H1 (cell line): ENCODE results near the gene SFTPB. TPM values are rescaled to one million over a fixed set of nuclear protein-coding genes. Genes with fewer than 3 reads are reported as not detected.
A peak's percentile ranks its signal among the peaks of the same experiment; 100 is the strongest.

Experiments used
- CTCF ChIA-PET: fragments of 300-600 bp; sonication (Branson Sonifier 250); formaldehyde crosslinking; loops from one replicate; lab custom pipeline; 2021; ENCODE audit not compliant: partially characterized antibody; lab: Charles Lee
- POLR2A ChIA-PET: fragments of 300-600 bp; sonication (Branson Sonifier 250); formaldehyde crosslinking; loops from one replicate; lab custom pipeline; 2021; ENCODE audit warnings: inconsistent platforms; ENCODE audit not compliant: partially characterized antibody; lab: Charles Lee
- DNase-seq, 2 experiments: peaks; one replicate each; pipeline versions ENCODE4 v3.0.0 to v3.0.0-alpha.2; 2010 to 2022; ENCODE audit warnings: low spot score in 2 of 2, low read depth in 1 of 2, mixed read lengths in 1 of 2
- FAIRE-seq: peaks from 2 replicates; lab custom pipeline; 2011; peaks lifted over from hg19 to GRCh38; lab: Jason Lieb, UNC
- H2AFZ ChIP-seq: 2 replicates; pipeline ENCODE4 v1.8.1; 2012; ENCODE audit warnings: low read length, inconsistent platforms
- H2AK5ac ChIP-seq: 2 replicates; pipeline ENCODE4 v1.6.1; 2013; ENCODE audit warnings: low read depth, low read length
- H2BK120ac ChIP-seq: replicated peaks from 2 replicates; pipeline ENCODE3; 2013; ENCODE audit warnings: low read depth, low read length, inconsistent platforms
- H2BK12ac ChIP-seq: 2 replicates; pipeline ENCODE4 v1.6.1; 2013; ENCODE audit warnings: low read depth, low read length
- H2BK15ac ChIP-seq: 2 replicates; pipeline ENCODE4 v1.6.1; 2013; ENCODE audit warnings: low read length
- H2BK20ac ChIP-seq: 2 replicates; pipeline ENCODE4 v1.6.1; 2013; ENCODE audit warnings: low read length
- H2BK5ac ChIP-seq: 2 replicates; pipeline ENCODE4 v1.6.1; 2013; ENCODE audit warnings: low read depth, low read length
- H3K14ac ChIP-seq: 2 replicates; pipeline ENCODE4 v1.6.1; 2013; ENCODE audit warnings: inconsistent platforms; ENCODE audit not compliant: insufficient read length
- H3K18ac ChIP-seq: 2 replicates; pipeline ENCODE4 v1.6.1; 2013; ENCODE audit warnings: low read length; ENCODE audit errors: extremely low read depth
- H3K23ac ChIP-seq: 2 replicates; pipeline ENCODE4 v1.6.1; 2013; ENCODE audit warnings: inconsistent platforms; ENCODE audit not compliant: insufficient read length
- H3K23me2 ChIP-seq: 2 replicates; pipeline ENCODE4 v1.6.1; 2013; ENCODE audit warnings: low read depth, low read length
- H3K27ac ChIP-seq: 2 replicates; pipeline ENCODE4 v1.6.1; 2011; ENCODE audit warnings: low read depth, low read length, inconsistent platforms
- H3K27me3 ChIP-seq, 4 experiments: replicated peaks in 1 of 4; 1 replicate in 1 of 4; 2 replicates in 3 of 4; pipeline versions ENCODE4 v1.6.1 to v1.8.1; 2011 to 2013; ENCODE audit warnings: low read length in 3 of 4, mild to moderate bottlenecking in 3 of 4, inconsistent platforms in 2 of 4, mixed read lengths in 2 of 4, moderate library complexity in 1 of 4; ENCODE audit not compliant: control insufficient read depth in 3 of 4, insufficient read depth in 3 of 4; ENCODE audit errors: extremely low read depth in 1 of 4
- H3K36me3 ChIP-seq, 4 experiments: 2 replicates each; pipeline versions ENCODE4 v1.6.1 to v1.8.1; 2011 to 2013; ENCODE audit warnings: mild to moderate bottlenecking in 4 of 4, low read length in 3 of 4, moderate library complexity in 2 of 4, control low read depth in 1 of 4, inconsistent platforms in 1 of 4; ENCODE audit not compliant: insufficient read depth in 4 of 4, control insufficient read depth in 2 of 4
- H3K4ac ChIP-seq: replicated peaks from 2 replicates; pipeline ENCODE3; 2013; ENCODE audit warnings: low read length, low read depth, mixed read lengths, inconsistent platforms; ENCODE audit not compliant: insufficient read length
- H3K4me1 ChIP-seq, 4 experiments: replicated peaks in 1 of 4; 1 replicate in 1 of 4; 2 replicates in 3 of 4; pipeline versions ENCODE4 v1.6.1 to v1.8.1; 2011 to 2013; ENCODE audit warnings: low read length in 3 of 4, inconsistent platforms in 2 of 4, mixed read lengths in 1 of 4; ENCODE audit not compliant: insufficient read depth in 4 of 4, control insufficient read depth in 3 of 4
- H3K4me2 ChIP-seq, 2 experiments: 2 replicates each; pipeline versions ENCODE4 v1.6.1 to v1.8.1; 2011 to 2013; ENCODE audit warnings: low read depth in 2 of 2, low read length in 2 of 2, control low read depth in 1 of 2, inconsistent platforms in 1 of 2, mild to moderate bottlenecking in 1 of 2; ENCODE audit not compliant: insufficient read depth in 1 of 2
- H3K4me3 ChIP-seq, 4 experiments: fragments of 200-600, 300-600 bp in 1 of 4; sonication (generic), shearing (Covaris generic), sonication (Bioruptor Twin) in 1 of 4; 2 replicates each; pipeline versions ENCODE4 v1.5.1 to v1.8.1; 2011 to 2016; ENCODE audit warnings: low read length in 4 of 4, low read depth in 3 of 4, control low read depth in 2 of 4, inconsistent platforms in 2 of 4, mild to moderate bottlenecking in 2 of 4, mixed read lengths in 1 of 4, moderate library complexity in 1 of 4; ENCODE audit not compliant: insufficient read depth in 2 of 4; ENCODE audit errors: extremely low read depth in 1 of 4
- H3K56ac ChIP-seq: replicated peaks from 2 replicates; pipeline ENCODE3; 2013; ENCODE audit warnings: low read depth, mild to moderate bottlenecking, mixed read lengths, low read length, inconsistent platforms; ENCODE audit not compliant: insufficient read length
- H3K79me1 ChIP-seq: 2 replicates; pipeline ENCODE4 v1.6.1; 2013; ENCODE audit warnings: low read depth, low read length, control low read depth
- H3K79me2 ChIP-seq, 2 experiments: 2 replicates each; pipeline versions ENCODE4 v1.6.1 to v1.8.1; 2012 to 2013; ENCODE audit warnings: low read length in 2 of 2, mild to moderate bottlenecking in 2 of 2, inconsistent platforms in 1 of 2; ENCODE audit not compliant: insufficient read depth in 2 of 2, control insufficient read depth in 1 of 2
- H3K9ac ChIP-seq, 4 experiments: replicated peaks in 1 of 4; 1 replicate in 1 of 4; 2 replicates in 3 of 4; pipeline versions ENCODE4 v1.6.1 to v1.8.1; 2011 to 2013; ENCODE audit warnings: low read depth in 3 of 4, low read length in 3 of 4, control low read depth in 2 of 4, mild to moderate bottlenecking in 2 of 4, moderate library complexity in 2 of 4, inconsistent platforms in 1 of 4; ENCODE audit errors: extremely low read depth in 1 of 4
- H3K9me3 ChIP-seq, 2 experiments: 2 replicates each; pipeline versions ENCODE4 v1.6.1 to v1.8.1; 2012 to 2013; ENCODE audit warnings: mild to moderate bottlenecking in 2 of 2, moderate library complexity in 2 of 2, control low read depth in 1 of 2, inconsistent platforms in 1 of 2, low read depth in 1 of 2, low read length in 1 of 2, mixed read lengths in 1 of 2; ENCODE audit not compliant: insufficient read depth in 2 of 2
- H4K20me1 ChIP-seq, 2 experiments: replicated peaks in 1 of 2; 2 replicates each; pipeline versions ENCODE3 to v1.8.1; 2011 to 2013; ENCODE audit warnings: inconsistent platforms in 2 of 2, low read length in 2 of 2, mild to moderate bottlenecking in 1 of 2; ENCODE audit not compliant: insufficient read depth in 2 of 2, control insufficient read depth in 1 of 2
- H4K5ac ChIP-seq: 2 replicates; pipeline ENCODE4 v1.6.1; 2013; ENCODE audit warnings: low read length, low read depth, mixed read lengths, inconsistent platforms; ENCODE audit not compliant: insufficient read length
- H4K8ac ChIP-seq: 2 replicates; pipeline ENCODE4 v1.8.0; 2013; ENCODE audit warnings: mild to moderate bottlenecking, moderate library complexity, low read length, inconsistent platforms; ENCODE audit not compliant: insufficient read depth; ENCODE audit errors: extremely low read depth
- H4K91ac ChIP-seq: replicated peaks from 2 replicates; pipeline ENCODE3; 2013; ENCODE audit warnings: low read length, mixed read lengths, inconsistent platforms; ENCODE audit not compliant: insufficient read length
- CREB1 ChIP-seq: IDR thresholded peaks from 2 replicates; pipeline ENCODE4 v1.6.1; 2012; ENCODE audit warnings: inconsistent platforms
- HDAC6 ChIP-seq: IDR thresholded peaks from one replicate; pipeline ENCODE4 v1.7.1; 2012; ENCODE audit warnings: low read depth, mild to moderate bottlenecking, inconsistent platforms, low read length, moderate library complexity
- JUND ChIP-seq: IDR thresholded peaks from 2 replicates; pipeline ENCODE4 v1.6.1; 2011; ENCODE audit warnings: mild to moderate bottlenecking, improper control_type of control experiment, low read length
- RAD21 ChIP-seq, 2 experiments: IDR thresholded peaks in 1 of 2; conservative IDR thresholded peaks in 1 of 2; 2 replicates each; pipeline ENCODE4 v1.6.1; 2011; ENCODE audit warnings: low read depth in 2 of 2, low read length in 2 of 2, improper control_type of control experiment in 1 of 2, inconsistent platforms in 1 of 2, mild to moderate bottlenecking in 1 of 2, moderate library complexity in 1 of 2
- RFX5 ChIP-seq: IDR thresholded peaks from 2 replicates; pipeline ENCODE4 v1.6.1; 2011; ENCODE audit warnings: low read depth, low read length, improper control_type of control experiment, borderline replicate concordance
- RNF2 ChIP-seq: fragments of 200-900, 300-1000 bp; sonication (generic); IDR thresholded peaks from 2 replicates; pipeline ENCODE4 v1.7.1; 2016; ENCODE audit warnings: borderline replicate concordance, low read depth, mild to moderate bottlenecking, antibody characterized with exemption, low read length; ENCODE audit not compliant: poor library complexity, severe bottlenecking; ENCODE audit errors: missing control alignments
- WGBS, 2 experiments: shearing (Covaris generic) in 1 of 2; methylation state at CpG; one replicate each; pipeline versions ENCODE4 v1.1.6 to v1.1.7; 2013 to 2015; ENCODE audit warnings: low lambda C conversion rate in 2 of 2, mixed read lengths in 2 of 2, inconsistent platforms in 1 of 2, low coverage in 1 of 2, missing lambda C conversion rate in 1 of 2; ENCODE audit not compliant: insufficient replicate concordance in 2 of 2, insufficient coverage in 1 of 2, insufficient read length in 1 of 2; ENCODE audit errors: extremely low coverage in 1 of 2, missing lambda C conversion rate in 1 of 2; 5-methylcytosine and 5-hydroxymethylcytosine counted together
- polyA plus RNA-seq, 7 experiments: library from polyadenylated mRNA; depleted of rRNA in 3 of 7; stranded (reverse) in 5 of 7; unstranded in 2 of 7; fragments of >200 nt in 5 of 7; fragments of 200-250 nt in 2 of 7; gene quantifications; 1 replicate in 5 of 7; 2 replicates in 1 of 7; 4 replicates in 1 of 7; pipeline versions ENCODE4 v1.2.1 to v1.2.3, GENCODE V29; 2011 to 2013; ENCODE audit warnings: missing spikeins in 2 of 7, mixed read lengths in 2 of 7
- total RNA-seq: library from RNA; stranded (reverse); fragmentation: NEBNext Ultra II Directional; extraction: Animal tissue kit (Norgen Biotek cat#: 25700); gene quantifications from 2 replicates; pipeline ENCODE4 v1.2.1, GENCODE V29; 2021
- TF ChIP-seq, protein P1 (sequence below), 3 experiments: IDR thresholded peaks; 1 replicate in 2 of 3; 2 replicates in 1 of 3; pipeline versions ENCODE4 v1.5.1 to v1.6.1; 2011; ENCODE audit warnings: low read length in 3 of 3, mild to moderate bottlenecking in 3 of 3, inconsistent platforms in 2 of 3, low read depth in 1 of 3, moderate library complexity in 1 of 3; ENCODE audit not compliant: insufficient read depth in 1 of 3; ENCODE audit errors: control extremely low read depth in 1 of 3
- TF ChIP-seq, protein P2 (sequence below): IDR thresholded peaks from 2 replicates; pipeline ENCODE4 v1.6.1; 2012; ENCODE audit warnings: low read length, inconsistent platforms

Gene SFTPB
- total and polyA plus RNA-seq, 2 of the 8 experiments (the other 6 are each of a cell fraction or from before 2014, with no cell fraction given): not detected

DNA sequence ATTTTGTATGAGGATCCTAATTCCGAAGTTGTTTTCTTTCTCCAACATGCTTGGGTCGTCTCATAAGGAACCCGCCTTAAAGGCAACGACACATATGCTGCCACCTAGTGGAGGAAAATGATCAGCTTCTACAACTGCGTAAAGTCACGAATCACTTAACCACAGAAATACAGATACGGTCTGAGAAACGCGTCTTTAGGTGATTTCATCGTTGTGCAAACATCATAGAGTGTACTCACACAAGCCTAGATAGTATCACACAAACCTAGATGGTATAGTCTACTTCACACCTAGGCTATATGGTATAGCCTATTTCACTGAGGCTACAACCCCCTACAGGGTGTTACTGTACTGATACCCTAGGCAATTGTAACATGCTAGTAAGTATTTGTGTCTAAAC, 39.3 kb upstream of the SFTPB start:
- Histone ChIP-seq H2BK120ac (no peak overlapping the region), H3K14ac (no peak overlapping the region), H3K4me3 (no peak overlapping the region), H3K36me3 (no peaks in the 10 kb centered on the region), H4K8ac (no peak overlapping the region), H3K56ac (no peak overlapping the region), H3K79me1 (no peaks in the 10 kb centered on the region), H2BK12ac (no peak overlapping the region), H4K20me1 (no peaks in the 10 kb centered on the region), H3K27me3 (no peaks in the 10 kb centered on the region; a peak in 1 of 7 replicates), H3K27ac (no peak overlapping the region), H3K4me1 (peaks cover 0 to 4% (median 1%) of the 10 kb centered on the region in 4 experiments; a peak in 3 of 7 replicates), H2AFZ (no peak overlapping the region), H3K4me2 (no peak overlapping the region), H2BK20ac (no peak overlapping the region), H3K18ac (no peak overlapping the region), H3K4ac (no peak overlapping the region), H2AK5ac (no peak overlapping the region), H3K23ac (no peak overlapping the region), H4K91ac (no peak overlapping the region), H3K79me2 (no peaks in the 10 kb centered on the region), H3K9me3 (no peaks in the 10 kb centered on the region), H2BK15ac (no peak overlapping the region), H2BK5ac (no peak overlapping the region), H3K9ac (no peak overlapping the region), H4K5ac (no peak overlapping the region), H3K23me2 (no peaks in the 10 kb centered on the region)
- no peak for TF ChIP-seq RNF2
- TF ChIP-seq, protein P1, sequence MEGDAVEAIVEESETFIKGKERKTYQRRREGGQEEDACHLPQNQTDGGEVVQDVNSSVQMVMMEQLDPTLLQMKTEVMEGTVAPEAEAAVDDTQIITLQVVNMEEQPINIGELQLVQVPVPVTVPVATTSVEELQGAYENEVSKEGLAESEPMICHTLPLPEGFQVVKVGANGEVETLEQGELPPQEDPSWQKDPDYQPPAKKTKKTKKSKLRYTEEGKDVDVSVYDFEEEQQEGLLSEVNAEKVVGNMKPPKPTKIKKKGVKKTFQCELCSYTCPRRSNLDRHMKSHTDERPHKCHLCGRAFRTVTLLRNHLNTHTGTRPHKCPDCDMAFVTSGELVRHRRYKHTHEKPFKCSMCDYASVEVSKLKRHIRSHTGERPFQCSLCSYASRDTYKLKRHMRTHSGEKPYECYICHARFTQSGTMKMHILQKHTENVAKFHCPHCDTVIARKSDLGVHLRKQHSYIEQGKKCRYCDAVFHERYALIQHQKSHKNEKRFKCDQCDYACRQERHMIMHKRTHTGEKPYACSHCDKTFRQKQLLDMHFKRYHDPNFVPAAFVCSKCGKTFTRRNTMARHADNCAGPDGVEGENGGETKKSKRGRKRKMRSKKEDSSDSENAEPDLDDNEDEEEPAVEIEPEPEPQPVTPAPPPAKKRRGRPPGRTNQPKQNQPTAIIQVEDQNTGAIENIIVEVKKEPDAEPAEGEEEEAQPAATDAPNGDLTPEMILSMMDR (IDR thresholded peaks at IDR 0.05; ENCODE audit: control extremely low read depth in 1 of 3, insufficient read depth in 1 of 3, low read depth in 1 of 3, low read length in 3 of 3): peak; percentile 0 to 94 (median 72)
- peak; percentile 65 to 72 for TF ChIP-seq RAD21 (IDR thresholded peaks at IDR 0.05 in 1 of 2, conservative IDR thresholded peaks at IDR 0.05 in 1 of 2; ENCODE audit: low read depth in 2 of 2, low read length in 2 of 2)
- 0 out of 2 replicates have a peak, but pooled peaks have one; percentile 25 for TF ChIP-seq JUND
- TF ChIP-seq, protein P2, sequence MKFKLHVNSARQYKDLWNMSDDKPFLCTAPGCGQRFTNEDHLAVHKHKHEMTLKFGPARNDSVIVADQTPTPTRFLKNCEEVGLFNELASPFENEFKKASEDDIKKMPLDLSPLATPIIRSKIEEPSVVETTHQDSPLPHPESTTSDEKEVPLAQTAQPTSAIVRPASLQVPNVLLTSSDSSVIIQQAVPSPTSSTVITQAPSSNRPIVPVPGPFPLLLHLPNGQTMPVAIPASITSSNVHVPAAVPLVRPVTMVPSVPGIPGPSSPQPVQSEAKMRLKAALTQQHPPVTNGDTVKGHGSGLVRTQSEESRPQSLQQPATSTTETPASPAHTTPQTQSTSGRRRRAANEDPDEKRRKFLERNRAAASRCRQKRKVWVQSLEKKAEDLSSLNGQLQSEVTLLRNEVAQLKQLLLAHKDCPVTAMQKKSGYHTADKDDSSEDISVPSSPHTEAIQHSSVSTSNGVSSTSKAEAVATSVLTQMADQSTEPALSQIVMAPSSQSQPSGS: no peak
- TF ChIP-seq HDAC6: no peak
- TF ChIP-seq RFX5: no peak
- TF ChIP-seq CREB1: peak; percentile 15; the same call in 1 of the 2 replicates
- no peak for DNase-seq
- ChIA-PET POLR2A (interaction anchor here (1.4 to 2.5 kb wide), 2 partner anchors 27 to 48 kb away, joined by 4 to 10 read pairs; no protein-coding TSS in a partner anchor), CTCF (interaction anchor here (0.7 to 7.4 kb wide), 37 partner anchors 8 to 291 kb away, joined by 3 to 80 read pairs (median 4); partner anchors contain the start of genes ATOH8 and GNLY)
- peak; percentile 92 for FAIRE-seq
- 22% methylated on average over 10 of the region's 10 CpGs; no CpG with 5 or more reads in 1 of the 2 experiments for WGBS, 2 experiments
